Spleen (tissue), 11 donors: Measurements from ENCODE around the gene MINDY4. TPM values are rescaled to one million over a fixed set of nuclear protein-coding genes. Genes with fewer than 3 reads are reported as not detected.

Source experiments
- DNase-seq: peaks from one replicate; pipeline ENCODE4 v3.0.0-alpha.2; 2020
- H3K27ac ChIP-seq, 8 donors: fragments of 200-600 bp; sonication (generic) in 7 of 8; 1 replicate in 4 of 8; 2 replicates in 4 of 8; pipeline versions ENCODE4 v1.5.0 to v1.8.0; 2016 to 2021; ENCODE audit warnings: inconsistent platforms in 4 of 8, mild to moderate bottlenecking in 4 of 8, moderate library complexity in 1 of 8
- H3K27me3 ChIP-seq, 7 donors: fragments of 200-600 bp; sonication (generic) in 6 of 7; replicated peaks in 1 of 7; 1 replicate in 4 of 7; 2 replicates in 3 of 7; pipeline versions ENCODE4 v1.5.0 to v1.8.0; 2016 to 2021; ENCODE audit warnings: inconsistent platforms in 3 of 7, mild to moderate bottlenecking in 1 of 7
- H3K36me3 ChIP-seq, 6 donors: fragments of 200-600 bp; sonication (generic) in 5 of 6; 1 replicate in 4 of 6; 2 replicates in 2 of 6; pipeline versions ENCODE4 v1.5.0 to v1.8.0; 2016 to 2021; ENCODE audit warnings: inconsistent platforms in 2 of 6
- H3K4me1 ChIP-seq, 6 donors: fragments of 200-600 bp; sonication (generic) in 5 of 6; 1 replicate in 3 of 6; 2 replicates in 3 of 6; pipeline versions ENCODE4 v1.5.0 to v1.8.0; 2016 to 2021; ENCODE audit warnings: inconsistent platforms in 3 of 6
- H3K4me3 ChIP-seq, 8 donors: fragments of 200-600 bp; sonication (generic) in 7 of 8; 1 replicate in 4 of 8; 2 replicates in 4 of 8; pipeline versions ENCODE4 v1.5.0 to v1.8.0; 2016 to 2021; ENCODE audit warnings: inconsistent platforms in 4 of 8, mild to moderate bottlenecking in 4 of 8, moderate library complexity in 2 of 8
- H3K9me3 ChIP-seq, 8 donors: fragments of 200-600 bp; sonication (generic) in 7 of 8; 1 replicate in 4 of 8; 2 replicates in 4 of 8; pipeline versions ENCODE4 v1.5.0 to v1.8.0; 2016 to 2021; ENCODE audit warnings: inconsistent platforms in 4 of 8
- CTCF ChIP-seq, 11 experiments: fragments of 200-600 bp in 7 of 11; fragments of 450-650 bp in 4 of 11; sonication (generic) in 4 of 11; IDR thresholded peaks in 8 of 11; conservative IDR thresholded peaks in 3 of 11; 1 replicate in 7 of 11; 2 replicates in 4 of 11; pipeline versions ENCODE4 v1.4.0 to v1.8.0; 2016 to 2021; ENCODE audit warnings: antibody characterized with exemption in 11 of 11, inconsistent platforms in 4 of 11, mild to moderate bottlenecking in 1 of 11
- POLR2A ChIP-seq, 3 donors: fragments of 450-650 bp; IDR thresholded peaks; one replicate each; pipeline ENCODE4 v1.5.1; 2017; ENCODE audit warnings: antibody characterized with exemption in 3 of 3, mild to moderate bottlenecking in 1 of 3
- POLR2AphosphoS5 ChIP-seq, 3 donors: sonication (generic); formaldehyde crosslinking; IDR thresholded peaks; one replicate each; pipeline ENCODE4 v1.5.1; 2017; ENCODE audit warnings: antibody characterized with exemption in 3 of 3
- WGBS, 5 donors: extraction: QIAGEN DNeasy Blood & Tissue Kit in 3 of 5; methylation state at CpG; one replicate each; pipeline versions ENCODE4 v1.1.5 to v1.1.7; 2013 to 2018; 5-methylcytosine and 5-hydroxymethylcytosine counted together
- intact Hi-C: fragments of 100-400 bp; cut with DNase I; formaldehyde crosslinking; loops from one replicate; pipeline ENCODE4 v1.15.0; 2023; ENCODE audit warnings: low total_unique reads
- polyA plus RNA-seq, 3 donors: library from polyadenylated mRNA; stranded (reverse); fragments of 200-250 nt; gene quantifications; one replicate each; pipeline ENCODE4 v1.2.1, GENCODE V29; 2013
- total RNA-seq, 7 donors: library from RNA; depleted of rRNA in 3 of 7; stranded (reverse); fragments of >200 nt in 3 of 7; fragmentation: NEBNext Ultra II Directional in 4 of 7; extraction: Animal tissue kit (Norgen Biotek cat#: 25700) in 4 of 7; gene quantifications; one replicate each; pipeline versions ENCODE4 v1.1.0 to v1.2.1, GENCODE V29; 2016 to 2021
- donor health status: healthy with polysubstance abuse.
- donor health status: DM: no; HTN: no; CAD: no; lungs with moderate emphysema.
- donor health status: DM: no; HTN: no; CAD: no.
- donor health status: Bipolar disorder and iron deficiency.
- donor health status: healthy.
- donor health status: DM: no; HTN: no; CAD: no.
- donor health status: DM: yes; HTN: yes; CAD: no.

MINDY4 gene
- total and polyA plus RNA-seq, 10 donors = 0.63 to 7.0 (median 3.0) TPM

DNA sequence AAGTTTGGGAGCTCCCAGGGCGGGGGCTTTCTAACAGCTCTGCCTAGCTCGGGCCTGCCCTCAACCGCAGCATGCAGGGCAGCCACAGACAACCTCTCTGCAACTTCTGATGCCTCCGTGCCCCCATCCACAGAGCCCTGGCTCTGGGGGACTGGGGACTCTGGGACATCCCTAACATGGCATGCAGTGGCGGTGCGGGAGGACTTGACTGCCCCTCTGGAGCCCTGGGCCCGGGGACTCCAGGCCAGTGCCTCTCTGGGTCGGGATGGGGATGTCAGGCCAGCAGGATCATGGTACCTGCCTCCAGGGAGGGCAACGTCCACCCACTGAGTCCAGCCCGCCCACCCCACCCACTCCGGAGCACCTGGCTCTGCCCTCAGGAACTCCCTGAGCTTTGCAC, 139.9 kb downstream of the MINDY4 start:
- H3K4me1 ChIP-seq = peaks cover 0 to 7% (median 0%) of the 10 kb centered on the region in 6 donors
- WGBS, 5 donors = 78 to 91% (median 81%) methylated on average over 8 to 11 of the region's 11 CpGs
- TF ChIP-seq CTCF (IDR thresholded peaks at IDR 0.05 in 8 of 11, conservative IDR thresholded peaks at IDR 0.05 in 3 of 11) = no peak
- no peak for TF ChIP-seq POLR2A (IDR thresholded peaks at IDR 0.05)
- TF ChIP-seq POLR2AphosphoS5 (IDR thresholded peaks at IDR 0.05) = no peak

GRCh38 chr7:30911561-30911969, 140.3 kb downstream of the MINDY4 start, which contains the start of gene AQP1:
Gene AQP1 (plus strand): TSS chr7:30911853. CDS start chr7:30911910, 57 bp downstream.
- H3K9me3 ChIP-seq = no peaks in the 10 kb centered on the region
- DNase-seq = no peak
- 10 to 22% (median 16%) methylated on average over 10 to 12 of the region's 12 CpGs for WGBS, 5 donors
- TF ChIP-seq CTCF (IDR thresholded peaks at IDR 0.05 in 8 of 11, conservative IDR thresholded peaks at IDR 0.05 in 3 of 11) (no peak), POLR2A (IDR thresholded peaks at IDR 0.05) (no peak), POLR2AphosphoS5 (IDR thresholded peaks at IDR 0.05) (peak in 2 of 3 donors; percentile 17 to 48)
- intact Hi-C loops = no loop called here
- H3K4me3 ChIP-seq = peak within 1 kb of the TSS in 4 of 8 donors; percentile 11 to 30 (median 20)
- peaks cover 0 to 7% (median 0%) of the 10 kb centered on the region in 6 donors for H3K4me1 ChIP-seq
- no peak within 1 kb of the TSS for H3K27ac ChIP-seq
- no peaks in the 10 kb centered on the region for H3K36me3 ChIP-seq
- H3K27me3 ChIP-seq = peaks cover 0 to 8% (median 0%) of the 10 kb centered on the region in 7 donors

More for the DNA sequence above, 139.9 kb downstream of the MINDY4 start:
- Histone ChIP-seq H3K9me3 (no peaks in the 10 kb centered on the region), H3K4me3 (no peak overlapping the region), H3K27me3 (peaks cover 0 to 8% (median 0%) of the 10 kb centered on the region in 7 donors), H3K36me3 (no peaks in the 10 kb centered on the region), H3K27ac (no peak overlapping the region)
- intact Hi-C loops = no loop called here
- no peak for DNase-seq

- no peak for TF ChIP-seq POLR2A (IDR thresholded peaks at IDR 0.05)
- no peak for TF ChIP-seq POLR2AphosphoS5 (IDR thresholded peaks at IDR 0.05)
- TF ChIP-seq CTCF (IDR thresholded peaks at IDR 0.05 in 8 of 11, conservative IDR thresholded peaks at IDR 0.05 in 3 of 11) = no peak
- peaks cover 0 to 8% (median 0%) of the 10 kb centered on the region in 7 donors for H3K27me3 ChIP-seq
- peaks cover 0 to 7% (median 0%) of the 10 kb centered on the region in 6 donors for H3K4me1 ChIP-seq
- DNase-seq = no peak
- no peak overlapping the region for H3K27ac ChIP-seq
- no peaks in the 10 kb centered on the region for H3K36me3 ChIP-seq
- peak overlapping the region in 4 of 8 donors; percentile 11 to 30 (median 20) for H3K4me3 ChIP-seq
- WGBS, 5 donors = 83 to 93% (median 91%) methylated on average over 8 to 26 of the region's 26 CpGs
- H3K9me3 ChIP-seq = no peaks in the 10 kb centered on the region
- intact Hi-C loops = no loop called here
These were observed 141.0 kb downstream of the MINDY4 start for GRCh38 chr7:30912021-30912730.

GRCh38 chr7:30912731-30912985, 141.4 kb downstream of the MINDY4 start:
- TF ChIP-seq CTCF (IDR thresholded peaks at IDR 0.05 in 8 of 11, conservative IDR thresholded peaks at IDR 0.05 in 3 of 11) = no peak
- no peak for TF ChIP-seq POLR2A (IDR thresholded peaks at IDR 0.05)
- TF ChIP-seq POLR2AphosphoS5 (IDR thresholded peaks at IDR 0.05) = no peak
- no peak overlapping the region for H3K27ac ChIP-seq
- no peaks in the 10 kb centered on the region for H3K9me3 ChIP-seq
- DNase-seq = no peak
- H3K27me3 ChIP-seq = peaks cover 0 to 8% (median 0%) of the 10 kb centered on the region in 7 donors
- peak overlapping the region in 4 of 8 donors; percentile 1 to 30 (median 20) for H3K4me3 ChIP-seq
- intact Hi-C loops = no loop called here
- peaks cover 0 to 7% (median 0%) of the 10 kb centered on the region in 6 donors for H3K4me1 ChIP-seq
- 89 to 98% (median 96%) methylated on average over 2 of the region's 2 CpGs for WGBS, 5 donors
- no peaks in the 10 kb centered on the region for H3K36me3 ChIP-seq
